ENCODE results near the gene METRN.
A peak's percentile ranks its signal among the peaks of the same experiment; 100 is the strongest.
"Not testable (repeated sequence)": the region's sequence is repeated elsewhere in the genome, so short reads cannot be mapped to it uniquely, and the experiment has no call there.

METRN gene

GRCh38 chr16:678209-678857 is 36.6 kb upstream of the METRN start:
- DNase-seq, result no peak

- DNase-seq, result no peak
These were observed 35.8 kb upstream of the METRN start for GRCh38 chr16:678858-679813.

- DNase-seq, result no peak
These were observed 34.9 kb upstream of the METRN start, which contains the start of gene STUB1 for GRCh38 chr16:679814-680624. STUB1 (plus strand) TSS chr16:680410; CDS start chr16:680526, 116 bp downstream.

- DNase-seq, result no peak
These were observed 34.3 kb upstream of the METRN start for GRCh38 chr16:680625-680945.

- DNase-seq, result no peak
These were observed 33.8 kb upstream of the METRN start for GRCh38 chr16:680967-681745.

- DNase-seq, result no peak
These were observed 33.0 kb upstream of the METRN start for GRCh38 chr16:681746-682427.

- DNase-seq, result no peak
These were observed 32.2 kb upstream of the METRN start for GRCh38 chr16:682493-683395.

- no peak for DNase-seq
These were observed 31.4 kb upstream of the METRN start for GRCh38 chr16:683396-684070.

GRCh38 chr16:684071-684794 is 30.7 kb upstream of the METRN start, which contains the start of gene JMJD8:
JMJD8 (minus strand) TSS chr16:684334; CDS start chr16:684319, 15 bp downstream.
- DNase-seq, result peak; percentile 60

GRCh38 chr16:684961-685696 is 29.8 kb upstream of the METRN start:
- DNase-seq, result no peak

- no peak for DNase-seq
These were observed 29.0 kb upstream of the METRN start for GRCh38 chr16:685967-686366.

GRCh38 chr16:686459-687260 is 28.3 kb upstream of the METRN start:
- DNase-seq, result no peak

GRCh38 chr16:687499-687898 is 27.4 kb upstream of the METRN start:
- DNase-seq, result no peak

- DNase-seq, result no peak
These were observed 25.6 kb upstream of the METRN start for GRCh38 chr16:689175-689897.

- DNase-seq, result not testable (repeated sequence)
These were observed 23.7 kb upstream of the METRN start for GRCh38 chr16:691242-691641.

- no peak for DNase-seq
These were observed 22.4 kb upstream of the METRN start for GRCh38 chr16:692356-693108.
